Body of pancreas (tissue), 4 donors: ENCODE results near the gene ZFAND3.

Experiments used
- CTCF ChIP-seq, 7 experiments: fragments of 450-650 bp in 4 of 7; fragments of 200-600 bp in 3 of 7; sonication (generic) in 3 of 7; IDR thresholded peaks; one replicate each; pipeline ENCODE4 v1.5.1; 2016 to 2019; ENCODE audit warnings: antibody characterized with exemption in 7 of 7
- POLR2A ChIP-seq, 3 donors: fragments of 450-650 bp; IDR thresholded peaks; one replicate each; pipeline ENCODE4 v1.6.1; 2016; ENCODE audit warnings: antibody characterized with exemption in 3 of 3, mild to moderate bottlenecking in 2 of 3

GRCh38 chr6:38088829-38089228 lies 269.3 kb downstream of the ZFAND3 start:
- TF ChIP-seq POLR2A (IDR thresholded peaks at IDR 0.05) (no peak), CTCF (IDR thresholded peaks at IDR 0.05) (no peak)
